ENCODE results near the gene STIM1.

STIM1 gene

GRCh38 chr11:3873712-3874349 is 18.4 kb downstream of the STIM1 start:
- Histone ChIP-seq H2AFZ (ENCODE audit: low read length, unreplicated experiment) (no peak overlapping the region), H3K4me3 (ENCODE audit: low read depth, low read length) (no peak overlapping the region), H3K4me1 (ENCODE audit: control insufficient read depth, insufficient read depth, low read length, unreplicated experiment) (no peaks in the 10 kb centered on the region), H3K27ac (ENCODE audit: low read depth, low read length) (no peak overlapping the region), H3K36me3 (ENCODE audit: insufficient read depth, low read length) (no peaks in the 10 kb centered on the region), H3K27me3 (ENCODE audit: insufficient read depth, low read length) (no peaks in the 10 kb centered on the region), H3K79me2 (ENCODE audit: control insufficient read depth, insufficient read depth, low read length, unreplicated experiment) (peaks cover 8% of the 10 kb centered on the region)

- Histone ChIP-seq H2AFZ (ENCODE audit: low read length, unreplicated experiment) (no peak overlapping the region), H3K4me1 (ENCODE audit: control insufficient read depth, insufficient read depth, low read length, unreplicated experiment) (peaks cover 12% of the 10 kb centered on the region), H3K36me3 (ENCODE audit: insufficient read depth, low read length) (no peaks in the 10 kb centered on the region), H3K79me2 (ENCODE audit: control insufficient read depth, insufficient read depth, low read length, unreplicated experiment) (peaks cover 12% of the 10 kb centered on the region), H3K27ac (ENCODE audit: low read depth, low read length) (no peak overlapping the region), H3K27me3 (ENCODE audit: insufficient read depth, low read length) (no peaks in the 10 kb centered on the region), H3K4me3 (ENCODE audit: low read depth, low read length) (no peak overlapping the region)
These were observed 21.1 kb downstream of the STIM1 start for GRCh38 chr11:3876613-3877012.

GRCh38 chr11:3877364-3878257 is 22.1 kb downstream of the STIM1 start:
- H3K27ac ChIP-seq (ENCODE audit: low read depth, low read length) = no peak overlapping the region
- H3K79me2 ChIP-seq (ENCODE audit: control insufficient read depth, insufficient read depth, low read length, unreplicated experiment) = peaks cover 12% of the 10 kb centered on the region
- H3K4me1 ChIP-seq (ENCODE audit: control insufficient read depth, insufficient read depth, low read length, unreplicated experiment) = peaks cover 12% of the 10 kb centered on the region
- H3K4me3 ChIP-seq (ENCODE audit: low read depth, low read length) = no peak overlapping the region
- H3K27me3 ChIP-seq (ENCODE audit: insufficient read depth, low read length) = no peaks in the 10 kb centered on the region
- H2AFZ ChIP-seq (ENCODE audit: low read length, unreplicated experiment) = no peak overlapping the region
- H3K36me3 ChIP-seq (ENCODE audit: insufficient read depth, low read length) = no peaks in the 10 kb centered on the region

GRCh38 chr11:3878258-3878584 is 22.8 kb downstream of the STIM1 start:
- Histone ChIP-seq H3K36me3 (ENCODE audit: insufficient read depth, low read length) (no peaks in the 10 kb centered on the region), H3K4me1 (ENCODE audit: control insufficient read depth, insufficient read depth, low read length, unreplicated experiment) (peaks cover 12% of the 10 kb centered on the region), H3K4me3 (ENCODE audit: low read depth, low read length) (no peak overlapping the region), H3K79me2 (ENCODE audit: control insufficient read depth, insufficient read depth, low read length, unreplicated experiment) (peaks cover 12% of the 10 kb centered on the region), H3K27ac (ENCODE audit: low read depth, low read length) (no peak overlapping the region), H2AFZ (ENCODE audit: low read length, unreplicated experiment) (no peak overlapping the region), H3K27me3 (ENCODE audit: insufficient read depth, low read length) (no peaks in the 10 kb centered on the region)

GRCh38 chr11:3879216-3879966 is 23.9 kb downstream of the STIM1 start:
- no peaks in the 10 kb centered on the region for H3K36me3 ChIP-seq (ENCODE audit: insufficient read depth, low read length)
- H3K4me3 ChIP-seq (ENCODE audit: low read depth, low read length) = no peak overlapping the region
- peaks cover 12% of the 10 kb centered on the region for H3K4me1 ChIP-seq (ENCODE audit: control insufficient read depth, insufficient read depth, low read length, unreplicated experiment)
- no peaks in the 10 kb centered on the region for H3K27me3 ChIP-seq (ENCODE audit: insufficient read depth, low read length)
- no peak overlapping the region for H3K27ac ChIP-seq (ENCODE audit: low read depth, low read length)
- no peak overlapping the region for H2AFZ ChIP-seq (ENCODE audit: low read length, unreplicated experiment)
- H3K79me2 ChIP-seq (ENCODE audit: control insufficient read depth, insufficient read depth, low read length, unreplicated experiment) = peaks cover 14% of the 10 kb centered on the region

GRCh38 chr11:3879967-3880542 is 24.6 kb downstream of the STIM1 start:
- no peaks in the 10 kb centered on the region for H3K36me3 ChIP-seq (ENCODE audit: insufficient read depth, low read length)
- no peaks in the 10 kb centered on the region for H3K27me3 ChIP-seq (ENCODE audit: insufficient read depth, low read length)
- H3K4me1 ChIP-seq (ENCODE audit: control insufficient read depth, insufficient read depth, low read length, unreplicated experiment) = peaks cover 12% of the 10 kb centered on the region
- no peak overlapping the region for H3K4me3 ChIP-seq (ENCODE audit: low read depth, low read length)
- no peak overlapping the region for H3K27ac ChIP-seq (ENCODE audit: low read depth, low read length)
- peaks cover 17% of the 10 kb centered on the region for H3K79me2 ChIP-seq (ENCODE audit: control insufficient read depth, insufficient read depth, low read length, unreplicated experiment)
- H2AFZ ChIP-seq (ENCODE audit: low read length, unreplicated experiment) = no peak overlapping the region

GRCh38 chr11:3880724-3881123 is 25.3 kb downstream of the STIM1 start:
- no peaks in the 10 kb centered on the region for H3K36me3 ChIP-seq (ENCODE audit: insufficient read depth, low read length)
- H3K27ac ChIP-seq (ENCODE audit: low read depth, low read length) = no peak overlapping the region
- H2AFZ ChIP-seq (ENCODE audit: low read length, unreplicated experiment) = no peak overlapping the region
- peaks cover 14% of the 10 kb centered on the region for H3K4me1 ChIP-seq (ENCODE audit: control insufficient read depth, insufficient read depth, low read length, unreplicated experiment)
- H3K79me2 ChIP-seq (ENCODE audit: control insufficient read depth, insufficient read depth, low read length, unreplicated experiment) = peaks cover 19% of the 10 kb centered on the region
- no peak overlapping the region for H3K4me3 ChIP-seq (ENCODE audit: low read depth, low read length)
- H3K27me3 ChIP-seq (ENCODE audit: insufficient read depth, low read length) = no peaks in the 10 kb centered on the region

- H2AFZ ChIP-seq (ENCODE audit: low read length, unreplicated experiment) = no peak overlapping the region
- H3K79me2 ChIP-seq (ENCODE audit: control insufficient read depth, insufficient read depth, low read length, unreplicated experiment) = peaks cover 20% of the 10 kb centered on the region
- no peak overlapping the region for H3K27ac ChIP-seq (ENCODE audit: low read depth, low read length)
- H3K4me3 ChIP-seq (ENCODE audit: low read depth, low read length) = no peak overlapping the region
- H3K27me3 ChIP-seq (ENCODE audit: insufficient read depth, low read length) = no peaks in the 10 kb centered on the region
- peaks cover 19% of the 10 kb centered on the region for H3K4me1 ChIP-seq (ENCODE audit: control insufficient read depth, insufficient read depth, low read length, unreplicated experiment)
- H3K36me3 ChIP-seq (ENCODE audit: insufficient read depth, low read length) = no peaks in the 10 kb centered on the region
These were observed 27.2 kb downstream of the STIM1 start for GRCh38 chr11:3882655-3883054.

GRCh38 chr11:3885855-3886254 is 30.4 kb downstream of the STIM1 start:
- Histone ChIP-seq H2AFZ (ENCODE audit: low read length, unreplicated experiment) (no peak overlapping the region), H3K27me3 (ENCODE audit: insufficient read depth, low read length) (no peaks in the 10 kb centered on the region), H3K27ac (ENCODE audit: low read depth, low read length) (no peak overlapping the region), H3K4me1 (ENCODE audit: control insufficient read depth, insufficient read depth, low read length, unreplicated experiment) (peaks cover 11% of the 10 kb centered on the region), H3K4me3 (ENCODE audit: low read depth, low read length) (no peak overlapping the region), H3K79me2 (ENCODE audit: control insufficient read depth, insufficient read depth, low read length, unreplicated experiment) (peaks cover 18% of the 10 kb centered on the region), H3K36me3 (ENCODE audit: insufficient read depth, low read length) (no peaks in the 10 kb centered on the region)

- Histone ChIP-seq H3K27me3 (ENCODE audit: insufficient read depth, low read length) (no peaks in the 10 kb centered on the region), H2AFZ (ENCODE audit: low read length, unreplicated experiment) (no peak overlapping the region), H3K4me3 (ENCODE audit: low read depth, low read length) (no peak overlapping the region), H3K79me2 (ENCODE audit: control insufficient read depth, insufficient read depth, low read length, unreplicated experiment) (peaks cover 22% of the 10 kb centered on the region), H3K36me3 (ENCODE audit: insufficient read depth, low read length) (no peaks in the 10 kb centered on the region), H3K4me1 (ENCODE audit: control insufficient read depth, insufficient read depth, low read length, unreplicated experiment) (peaks cover 8% of the 10 kb centered on the region), H3K27ac (ENCODE audit: low read depth, low read length) (no peak overlapping the region)
These were observed 31.5 kb downstream of the STIM1 start for GRCh38 chr11:3886985-3887384.
